Testis (tissue), 3 donors: ENCODE results near the gene HEBP1. TPM values are rescaled to one million over a fixed set of nuclear protein-coding genes. Genes with fewer than 3 reads are reported as not detected.

Experiments used
- DNase-seq: peaks from one replicate; pipeline ENCODE4 v3.0.0-alpha.2; 2019
- H3K27ac ChIP-seq, 2 donors: fragments of 200-600 bp; sonication (generic); one replicate each; pipeline ENCODE4 v1.5.1; 2019
- H3K27me3 ChIP-seq: fragments of 200-600 bp; sonication (generic); one replicate; pipeline ENCODE4 v1.5.1; 2019
- H3K36me3 ChIP-seq: fragments of 200-600 bp; sonication (generic); one replicate; pipeline ENCODE4 v1.5.1; 2017; ENCODE audit warnings: low read depth; ENCODE audit errors: missing control alignments
- H3K4me1 ChIP-seq: fragments of 200-600 bp; sonication (generic); one replicate; pipeline ENCODE4 v1.5.1; 2019
- H3K4me3 ChIP-seq, 2 donors: fragments of 200-600 bp; sonication (generic); one replicate each; pipeline ENCODE4 v1.5.1; 2017 to 2019
- H3K9me3 ChIP-seq: fragments of 200-600 bp; sonication (generic); one replicate; pipeline ENCODE4 v1.5.1; 2017
- CTCF ChIP-seq, 3 experiments: fragments of 450-650 bp in 2 of 3; fragments of 200-600 bp in 1 of 3; sonication (generic) in 1 of 3; IDR thresholded peaks; one replicate each; pipeline ENCODE4 v1.5.1; 2016 to 2019; ENCODE audit warnings: antibody characterized with exemption in 3 of 3, mild to moderate bottlenecking in 2 of 3, moderate library complexity in 1 of 3
- POLR2A ChIP-seq: fragments of 450-650 bp; IDR thresholded peaks from one replicate; pipeline ENCODE4 v1.6.1; 2017; ENCODE audit warnings: antibody characterized with exemption, mild to moderate bottlenecking, moderate library complexity
- WGBS, 2 donors: methylation state at CpG; one replicate each; pipeline ENCODE4 v1.1.5; 2018; 5-methylcytosine and 5-hydroxymethylcytosine counted together
- intact Hi-C: fragments of 100-400 bp; cut with DNase I; formaldehyde crosslinking; loops from one replicate; pipeline ENCODE4 v1.15.1; 2023; ENCODE audit warnings: low total_unique reads
- polyA plus RNA-seq: library from polyadenylated mRNA; stranded (reverse); fragments of 350-450 nt; fragmentation: Illumina TruSeq; extraction: RNeasy Lipid Tissue Mini Kit (QIAGEN cat#74804); gene quantifications from one replicate; pipeline ENCODE4 v1.2.3, GENCODE V29; 2014; ENCODE audit warnings: low read depth, low replicate concordance; ENCODE audit not compliant: insufficient read depth
- total RNA-seq, 2 donors: library from RNA; depleted of rRNA; stranded (reverse); fragments of >200 nt; gene quantifications; one replicate each; pipeline ENCODE4 v1.2.3, GENCODE V29; 2016

Gene HEBP1
- total and polyA plus RNA-seq, 3 donors from 2014 or later: 48.7 to 57.3 (median 55.6) TPM

DNA sequence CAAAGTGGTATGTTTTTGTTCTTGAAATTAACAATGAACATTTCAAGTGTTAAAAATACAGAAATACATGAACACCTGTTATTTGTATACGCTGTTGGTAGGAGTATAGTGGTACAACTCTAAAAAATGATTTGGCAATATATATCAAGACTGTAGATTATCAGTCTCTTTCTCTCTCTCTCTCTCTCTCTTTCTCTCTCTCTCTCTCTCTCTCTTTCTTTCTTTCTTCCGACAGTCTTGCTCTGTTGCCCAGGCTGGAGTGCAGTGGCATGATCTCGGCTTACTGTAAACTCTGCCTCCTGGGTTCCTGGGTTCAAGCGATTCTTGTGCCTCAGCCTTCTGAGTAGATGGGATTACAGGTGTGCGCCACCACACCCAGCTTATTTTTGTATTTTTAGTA, 12.6 kb downstream of the HEBP1 start:
- 69 to 78% methylated on average over 5 of the region's 5 CpGs for WGBS, 2 donors
- intact Hi-C loops: loop anchor here (10.0 kb wide), 1 partner anchor 73 kb away; no protein-coding TSS in a partner anchor

DNA sequence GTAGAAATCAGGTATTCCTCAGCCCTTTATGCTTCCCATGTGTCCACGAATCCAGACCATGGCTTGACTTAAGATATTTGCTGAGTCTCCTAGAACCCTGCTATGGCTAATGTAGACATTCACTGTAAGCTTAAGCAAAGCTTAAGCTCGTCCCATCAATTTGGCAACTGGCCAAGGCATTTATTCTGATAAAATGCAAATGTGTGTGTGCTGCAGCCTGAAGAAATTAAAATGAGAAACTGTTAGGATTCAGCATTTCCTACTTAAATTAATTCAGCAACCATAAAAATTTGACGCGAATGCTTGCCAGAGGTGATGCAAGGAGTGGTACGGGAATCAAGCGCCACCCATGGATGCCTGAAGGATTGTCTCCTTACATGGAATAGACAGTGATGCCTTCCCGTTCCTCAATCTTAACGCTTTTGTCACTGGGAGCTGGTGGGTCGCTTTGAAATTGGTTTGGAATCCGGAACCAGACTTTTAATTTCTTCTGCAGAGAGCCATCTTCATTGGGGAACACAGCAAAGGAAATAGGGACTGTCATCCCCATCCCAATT, 13.2 kb downstream of the HEBP1 start:
- DNase-seq: no peak
- no peak overlapping the region for H3K4me3 ChIP-seq
- H3K36me3 ChIP-seq: no peaks in the 10 kb centered on the region
- no peak overlapping the region for H3K27ac ChIP-seq
- 86 to 88% methylated on average over 10 of the region's 10 CpGs for WGBS, 2 donors
- no peaks in the 10 kb centered on the region for H3K4me1 ChIP-seq
- TF ChIP-seq POLR2A (no peak), CTCF (IDR thresholded peaks at IDR 0.05) (no peak)
- no peaks in the 10 kb centered on the region for H3K9me3 ChIP-seq
- H3K27me3 ChIP-seq: no peaks in the 10 kb centered on the region
- intact Hi-C loops: loop anchor here (10.0 kb wide), 1 partner anchor 72 kb away; no protein-coding TSS in a partner anchor

More for the DNA sequence above, 12.6 kb downstream of the HEBP1 start:
- no peak for TF ChIP-seq CTCF (IDR thresholded peaks at IDR 0.05)
- no peak for TF ChIP-seq POLR2A
- no peaks in the 10 kb centered on the region for H3K27me3 ChIP-seq
- H3K9me3 ChIP-seq: no peaks in the 10 kb centered on the region
- no peaks in the 10 kb centered on the region for H3K36me3 ChIP-seq
- no peaks in the 10 kb centered on the region for H3K4me1 ChIP-seq
- no peak overlapping the region for H3K4me3 ChIP-seq
- no peak for DNase-seq
- H3K27ac ChIP-seq: no peak overlapping the region

DNA sequence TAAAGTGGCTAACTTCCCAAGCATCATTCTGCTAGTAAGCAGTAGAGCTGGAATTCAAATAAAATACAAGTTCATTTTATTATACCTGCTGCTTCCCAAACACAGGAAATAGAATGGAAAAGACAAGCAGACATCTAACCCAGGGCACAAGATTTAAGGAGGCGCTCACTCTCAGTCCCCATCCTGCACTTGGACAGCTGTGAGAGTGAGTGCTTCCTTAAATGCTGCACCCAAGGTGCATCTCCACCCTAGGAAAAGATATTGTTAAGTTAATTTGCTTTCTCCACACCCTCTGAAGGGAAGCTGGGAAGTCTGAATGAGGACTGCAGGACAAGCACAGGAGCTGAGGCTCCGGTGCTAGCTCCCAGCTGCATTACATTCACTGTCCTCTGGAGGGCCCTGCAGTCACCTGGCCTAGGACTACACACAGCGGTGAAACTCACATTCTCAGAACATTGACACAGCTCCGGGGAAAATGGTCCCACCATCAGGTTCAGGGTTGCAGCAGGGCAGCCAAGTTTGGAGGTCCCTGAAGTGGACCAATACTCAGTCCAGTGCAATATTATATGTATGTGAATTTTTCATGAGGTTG, 14.2 kb downstream of the HEBP1 start:
- no peaks in the 10 kb centered on the region for H3K4me1 ChIP-seq
- WGBS, 2 donors: 79 to 83% methylated on average over 4 of the region's 4 CpGs
- no peaks in the 10 kb centered on the region for H3K36me3 ChIP-seq
- no peak overlapping the region for H3K27ac ChIP-seq
- no peaks in the 10 kb centered on the region for H3K9me3 ChIP-seq
- DNase-seq: peak; percentile 62
- TF ChIP-seq POLR2A (no peak), CTCF (IDR thresholded peaks at IDR 0.05) (peak; percentile 33 to 47 (median 37))
- intact Hi-C loops: loop anchor here (10.0 kb wide), 1 partner anchor 71 kb away; no protein-coding TSS in a partner anchor
- H3K4me3 ChIP-seq: no peak overlapping the region
- no peaks in the 10 kb centered on the region for H3K27me3 ChIP-seq

DNA sequence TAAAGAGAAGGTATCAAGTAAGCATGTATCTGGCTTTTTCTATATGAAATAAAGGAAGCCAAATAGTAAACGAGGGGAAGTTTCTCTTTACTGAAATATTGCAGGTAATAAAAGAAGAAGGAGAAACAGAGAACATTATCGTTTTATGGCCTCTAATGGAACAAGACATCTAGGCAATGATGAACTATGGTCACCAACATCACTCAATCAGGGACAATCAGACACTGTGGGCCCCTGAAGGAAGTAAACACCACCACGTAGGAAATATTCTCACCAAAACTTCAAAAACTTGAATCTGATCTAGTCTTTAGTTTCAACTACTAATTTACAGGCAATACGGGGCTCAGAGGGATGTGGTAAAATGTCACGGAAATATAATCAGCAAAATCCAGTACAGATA, 15.9 kb downstream of the HEBP1 start:
- no peaks in the 10 kb centered on the region for H3K4me1 ChIP-seq
- intact Hi-C loops: loop anchor here (10.0 kb wide), 1 partner anchor 69 kb away; no protein-coding TSS in a partner anchor
- DNase-seq: no peak
- no peak for TF ChIP-seq CTCF (IDR thresholded peaks at IDR 0.05)
- TF ChIP-seq POLR2A: no peak
- 89 to 90% methylated on average over 5 of the region's 5 CpGs for WGBS, 2 donors
- no peaks in the 10 kb centered on the region for H3K9me3 ChIP-seq
- H3K27ac ChIP-seq: no peak overlapping the region
- no peaks in the 10 kb centered on the region for H3K36me3 ChIP-seq
- H3K27me3 ChIP-seq: no peaks in the 10 kb centered on the region
- no peak overlapping the region for H3K4me3 ChIP-seq
